ENCODE results near the gene TTF1. TPM values are rescaled to one million over a fixed set of nuclear protein-coding genes. Genes with fewer than 3 reads are reported as not detected.

TTF1 gene
- total and polyA plus RNA-seq, 10 of the 15 experiments (the other 5 are each of a cell fraction or from before 2014, with no cell fraction given), result 11.3 to 25.5 (median 16.0) TPM

GRCh38 chr9:132415181-132415580, 8.5 kb upstream of the TTF1 start:
- ChIA-PET RAD21 (ENCODE audit: unreplicated experiment) (interaction anchor here (1.0 to 1.5 kb wide), 2 partner anchors 64 to 86 kb away, joined by 3 to 4 read pairs; no protein-coding TSS in a partner anchor), CTCF (interaction anchor here (0.6 to 4.6 kb wide), 4 partner anchors 161 to 1464 kb away, joined by 3 to 39 read pairs (median 3); no protein-coding TSS in a partner anchor), POLR2A (no interaction called here), SMC1A (ENCODE audit: uncharacterized antibody, unreplicated experiment) (interaction anchor here (0.8 kb wide), 1 partner anchor 238 kb away, joined by 3 read pairs; no protein-coding TSS in a partner anchor)
- no TSS peak for BruUV-seq (replicated peaks)
- peaks cover 0 to 21% of the 10 kb centered on the region in 2 experiments; a peak in 2 of 4 replicates for H3K27me3 ChIP-seq (replicated peaks in 1 of 2; ENCODE audit: control insufficient read depth in 2 of 2, insufficient read depth in 2 of 2, low read length in 1 of 2)
- FAIRE-seq (no peak), ATAC-seq (no peak), DNase-seq (ENCODE audit: low read depth, low spot score) (no peak)
- H3K36me3 ChIP-seq (ENCODE audit: control insufficient read depth in 2 of 2, insufficient read depth in 2 of 2, low read length in 1 of 2), result no peaks in the 10 kb centered on the region
- WGBS (ENCODE audit: insufficient coverage, insufficient replicate concordance, low lambda C conversion rate, missing lambda C conversion rate), result 37% methylated on average over 12 of the region's 12 CpGs
- H3K4me2 ChIP-seq (ENCODE audit: control insufficient read depth, insufficient read depth), result no peak overlapping the region
- intact Hi-C loops (cut with micrococcal nuclease; ENCODE audit: unreplicated experiment) (loop anchor here (10.0 kb wide), 1 partner anchor 240 kb away; no protein-coding TSS in a partner anchor), in situ Hi-C loops (cut with MboI) (no loop called here)
- peaks cover 8% of the 10 kb centered on the region for H3K4me1 ChIP-seq (ENCODE audit: control insufficient read depth, insufficient read depth, low read length)
- no peak overlapping the region for H3K27ac ChIP-seq (ENCODE audit: control insufficient read depth, insufficient read depth)
- H3K9me3 ChIP-seq (replicated peaks; ENCODE audit: control insufficient read depth, insufficient read depth, low read length), result no peaks in the 10 kb centered on the region
- H2AFZ ChIP-seq (ENCODE audit: control insufficient read depth, low read depth, low read length), result no peak overlapping the region
- no peaks in the 10 kb centered on the region for H3K79me2 ChIP-seq (ENCODE audit: control insufficient read depth, insufficient read depth, low read length)
- no peak for TF ChIP-seq ZNF274 (IDR thresholded peaks at IDR 0.05; ENCODE audit: insufficient read depth, insufficient read length)
- no peak for TF ChIP-seq BCL3 (IDR thresholded peaks at IDR 0.05; ENCODE audit: borderline replicate concordance, insufficient read depth, low read depth, low read length, poor library complexity, severe bottlenecking)
- TF ChIP-seq RUNX3 (IDR thresholded peaks at IDR 0.05; ENCODE audit: low read length), result no peak
- TF ChIP-seq REST (IDR thresholded peaks at IDR 0.05; ENCODE audit: low read depth, low read length), result no peak
- TF ChIP-seq ATF2 (IDR thresholded peaks at IDR 0.05; ENCODE audit: low read length), result no peak
- TF ChIP-seq ZSCAN29 (IDR thresholded peaks at IDR 0.05), result no peak
- no peak overlapping the region for H3K9ac ChIP-seq (ENCODE audit: control insufficient read depth, insufficient read depth, low read length)
- no peaks in the 10 kb centered on the region for H4K20me1 ChIP-seq (ENCODE audit: control insufficient read depth, insufficient read depth)
- no peak overlapping the region for H3K4me3 ChIP-seq

All from GM12878 (cell line).